Fibroblast of lung (primary cell): ENCODE measurements around the gene GLB1L. TPM values are rescaled to one million over a fixed set of nuclear protein-coding genes. Genes with fewer than 3 reads are reported as not detected.

Experiments
- DNase-seq, 2 donors: peaks; one replicate each; pipeline versions ENCODE4 v3.0.0 to v3.0.0-alpha.2; 2010; ENCODE audit warnings: low read depth in 2 of 2
- H2AFZ ChIP-seq: 2 replicates; pipeline ENCODE4 v1.5.1; 2012; ENCODE audit warnings: low read length, control low read depth, inconsistent platforms
- H3K27ac ChIP-seq: 2 replicates; pipeline ENCODE4 v1.5.1; 2011; ENCODE audit warnings: low read length, control low read depth; ENCODE audit not compliant: insufficient read depth
- H3K27me3 ChIP-seq: 2 replicates; pipeline ENCODE4 v1.5.1; 2011; ENCODE audit warnings: mild to moderate bottlenecking, low read length; ENCODE audit not compliant: control insufficient read depth, insufficient read depth
- H3K36me3 ChIP-seq: 2 replicates; pipeline ENCODE4 v1.5.1; 2011; ENCODE audit warnings: low read length; ENCODE audit not compliant: control insufficient read depth, insufficient read depth
- H3K4me1 ChIP-seq: 2 replicates; pipeline ENCODE4 v1.5.1; 2011; ENCODE audit warnings: low read length; ENCODE audit not compliant: control insufficient read depth, insufficient read depth; ENCODE audit errors: extremely low read depth
- H3K4me2 ChIP-seq: 2 replicates; pipeline ENCODE4 v1.5.1; 2011; ENCODE audit warnings: low read length, control low read depth; ENCODE audit not compliant: insufficient read depth; ENCODE audit errors: extremely low read depth
- H3K4me3 ChIP-seq, 4 experiments: fragments of 200-600 bp in 1 of 4; sonication (generic) in 1 of 4; replicated peaks in 1 of 4; 2 replicates each; pipeline ENCODE4 v1.5.1; 2011 to 2016; ENCODE audit warnings: low read length in 4 of 4, low read depth in 3 of 4, mild to moderate bottlenecking in 3 of 4, control low read depth in 2 of 4, inconsistent platforms in 1 of 4, mixed read lengths in 1 of 4; ENCODE audit not compliant: insufficient read depth in 1 of 4; ENCODE audit errors: control extremely low read depth in 1 of 4
- H3K79me2 ChIP-seq: 2 replicates; pipeline ENCODE4 v1.5.1; 2012; ENCODE audit warnings: mild to moderate bottlenecking, low read length, inconsistent platforms; ENCODE audit not compliant: control insufficient read depth, insufficient read depth
- H3K9ac ChIP-seq: 2 replicates; pipeline ENCODE4 v1.5.1; 2011; ENCODE audit warnings: mild to moderate bottlenecking, low read length, control low read depth; ENCODE audit not compliant: insufficient read depth
- H3K9me3 ChIP-seq: 2 replicates; pipeline ENCODE4 v1.5.1; 2012; ENCODE audit warnings: low read depth, low read length; ENCODE audit not compliant: control insufficient read depth, insufficient read depth
- H4K20me1 ChIP-seq: 2 replicates; pipeline ENCODE4 v1.5.1; 2011; ENCODE audit warnings: low read length; ENCODE audit not compliant: control insufficient read depth, insufficient read depth; ENCODE audit errors: extremely low read depth
- EZH2 ChIP-seq: IDR thresholded peaks from 2 replicates; pipeline ENCODE4 v1.5.1; 2012; ENCODE audit warnings: low read length, control low read depth, mild to moderate bottlenecking; ENCODE audit errors: missing control alignments
- polyA plus RNA-seq, 2 donors: library from polyadenylated mRNA; depleted of rRNA in 1 of 2; stranded (reverse) in 1 of 2; unstranded in 1 of 2; fragments of >200 nt; gene quantifications; 2 replicates each; pipeline ENCODE4 v1.2.1, GENCODE V29; 2011 to 2012; ENCODE audit warnings: missing spikeins in 1 of 2
- total RNA-seq: library from RNA; depleted of rRNA; stranded (reverse); fragments of >200 nt; gene quantifications from 2 replicates; pipeline ENCODE4 v1.2.1, GENCODE V29; 2014
- TF ChIP-seq, protein P1 (sequence below), 2 donors: IDR thresholded peaks in 1 of 2; conservative IDR thresholded peaks in 1 of 2; 1 replicate in 1 of 2; 2 replicates in 1 of 2; pipeline ENCODE4 v1.5.1; 2011 to 2012; ENCODE audit warnings: low read length in 2 of 2, control low read depth in 1 of 2, inconsistent platforms in 1 of 2, low read depth in 1 of 2, mild to moderate bottlenecking in 1 of 2

Gene GLB1L
- total and polyA plus RNA-seq, 2 donors (not counting 1 experiment from before 2014, with no cell fraction given), result 12.8 to 28.2 TPM

DNA sequence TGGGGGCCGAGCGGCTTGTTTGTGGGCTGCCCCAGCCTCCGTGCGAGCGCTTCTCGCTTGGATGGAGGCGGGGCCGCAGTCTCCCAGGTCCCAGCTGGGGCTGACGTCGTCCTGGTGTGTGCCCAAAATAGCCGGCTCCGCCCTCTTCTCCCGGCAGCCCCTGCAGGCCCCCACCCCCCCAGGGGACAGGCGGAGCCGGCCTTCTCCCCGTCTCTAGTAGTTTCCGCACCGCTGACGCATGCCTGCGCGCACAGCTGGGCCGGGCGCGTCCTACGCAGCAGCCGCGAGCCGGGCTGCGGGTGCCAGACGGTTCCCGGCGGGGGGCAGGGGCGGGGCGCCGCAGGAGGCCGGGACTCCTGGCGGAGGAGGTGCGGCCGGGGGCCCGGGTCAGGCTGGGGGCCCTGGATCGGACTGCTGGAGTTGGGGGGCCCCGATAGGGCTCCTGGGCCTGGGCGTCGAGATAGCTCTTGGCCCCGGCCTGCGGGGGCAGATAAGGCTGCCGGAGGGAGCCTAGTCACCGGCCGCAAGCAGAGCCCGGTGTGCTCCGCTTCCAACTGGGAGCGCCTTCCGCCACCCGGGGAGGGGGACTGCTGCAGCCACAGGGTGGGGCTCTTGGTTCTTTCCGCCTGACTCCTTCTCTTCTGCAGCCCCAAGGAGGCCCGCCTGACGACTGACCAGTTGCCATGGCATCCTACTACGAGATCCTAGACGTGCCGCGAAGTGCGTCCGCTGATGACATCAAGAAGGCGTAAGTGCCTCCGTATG is 34.1 kb upstream of the GLB1L start, which contains the start of gene DNAJB2:
Gene DNAJB2 (plus strand): TSS at position 216 of the 765 bp plus-strand sequence. CDS start 468 bp downstream, at position 684.
- DNase-seq, result peak; percentile 99

DNA sequence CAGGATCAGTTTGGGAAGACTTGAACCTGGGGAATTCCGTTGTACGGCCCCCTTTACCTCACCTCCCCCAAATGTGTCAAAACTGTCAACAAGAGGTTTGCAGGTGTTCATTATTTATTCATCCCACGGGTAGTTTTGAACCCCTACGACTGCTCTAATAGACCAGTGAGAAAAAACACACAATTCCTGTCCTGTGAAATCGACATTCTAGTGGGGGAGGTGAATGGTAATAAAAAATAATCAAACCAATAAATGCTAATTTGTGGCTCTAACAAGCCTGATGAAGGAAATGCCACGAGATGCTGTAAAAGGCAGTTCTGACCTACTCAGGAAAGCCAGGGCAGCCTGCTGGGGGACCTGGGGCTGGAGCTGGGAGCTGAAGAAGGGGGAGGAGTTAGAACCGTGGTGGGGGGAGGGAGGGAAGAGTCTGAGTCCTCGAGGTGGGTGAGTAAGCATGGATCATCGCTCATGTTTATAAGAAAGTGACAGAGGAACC is 33.5 kb upstream of the GLB1L start:
- TF ChIP-seq EZH2, result no peak
- TF ChIP-seq, protein P1, sequence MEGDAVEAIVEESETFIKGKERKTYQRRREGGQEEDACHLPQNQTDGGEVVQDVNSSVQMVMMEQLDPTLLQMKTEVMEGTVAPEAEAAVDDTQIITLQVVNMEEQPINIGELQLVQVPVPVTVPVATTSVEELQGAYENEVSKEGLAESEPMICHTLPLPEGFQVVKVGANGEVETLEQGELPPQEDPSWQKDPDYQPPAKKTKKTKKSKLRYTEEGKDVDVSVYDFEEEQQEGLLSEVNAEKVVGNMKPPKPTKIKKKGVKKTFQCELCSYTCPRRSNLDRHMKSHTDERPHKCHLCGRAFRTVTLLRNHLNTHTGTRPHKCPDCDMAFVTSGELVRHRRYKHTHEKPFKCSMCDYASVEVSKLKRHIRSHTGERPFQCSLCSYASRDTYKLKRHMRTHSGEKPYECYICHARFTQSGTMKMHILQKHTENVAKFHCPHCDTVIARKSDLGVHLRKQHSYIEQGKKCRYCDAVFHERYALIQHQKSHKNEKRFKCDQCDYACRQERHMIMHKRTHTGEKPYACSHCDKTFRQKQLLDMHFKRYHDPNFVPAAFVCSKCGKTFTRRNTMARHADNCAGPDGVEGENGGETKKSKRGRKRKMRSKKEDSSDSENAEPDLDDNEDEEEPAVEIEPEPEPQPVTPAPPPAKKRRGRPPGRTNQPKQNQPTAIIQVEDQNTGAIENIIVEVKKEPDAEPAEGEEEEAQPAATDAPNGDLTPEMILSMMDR (conservative IDR thresholded peaks at IDR 0.05 in 1 of 2, IDR thresholded peaks at IDR 0.05 in 1 of 2; ENCODE audit: low read depth in 1 of 2, low read length in 2 of 2), result no peak
- Histone ChIP-seq H3K4me1 (peaks cover 29% of the 10 kb centered on the region), H3K9ac (peak overlapping the region; percentile 52), H4K20me1 (no peaks in the 10 kb centered on the region), H3K4me2 (peak overlapping the region; percentile 75), H2AFZ (no peak overlapping the region), H3K79me2 (peaks cover 8% of the 10 kb centered on the region), H3K4me3 (peak overlapping the region in 3 of 4 experiments; percentile 27 to 37 (median 30)), H3K27ac (peak overlapping the region; percentile 91), H3K36me3 (peaks cover 23% of the 10 kb centered on the region), H3K9me3 (no peaks in the 10 kb centered on the region), H3K27me3 (no peaks in the 10 kb centered on the region)
- no peak for DNase-seq

More for the DNA sequence above, 34.1 kb upstream of the GLB1L start, which contains the start of gene DNAJB2:
- Histone ChIP-seq H4K20me1 (no peaks in the 10 kb centered on the region), H3K4me1 (peaks cover 23% of the 10 kb centered on the region), H3K79me2 (peaks cover 8% of the 10 kb centered on the region), H2AFZ (no peak within 1 kb of the TSS), H3K9ac (peak within 1 kb of the TSS; percentile 98), H3K4me3 (peak within 1 kb of the TSS; percentile 41 to 80 (median 73)), H3K36me3 (peaks cover 23% of the 10 kb centered on the region), H3K9me3 (no peaks in the 10 kb centered on the region), H3K4me2 (peak within 1 kb of the TSS; percentile 100), H3K27ac (peak within 1 kb of the TSS; percentile 91), H3K27me3 (no peaks in the 10 kb centered on the region)
- no peak for TF ChIP-seq EZH2
- TF ChIP-seq, protein P1 (conservative IDR thresholded peaks at IDR 0.05 in 1 of 2, IDR thresholded peaks at IDR 0.05 in 1 of 2; ENCODE audit: low read depth in 1 of 2, low read length in 2 of 2), result no peak
